Inflammatory macrophage treated with lipopolysaccharide for 4 hours (primary cell): ENCODE measurements around the gene MYZAP.

Experiments used
- DNase-seq: peaks from one replicate; pipeline ENCODE4 v3.0.0-alpha.2; 2020

MYZAP gene

GRCh38 chr15:57667171-57667849 is 75.6 kb downstream of the MYZAP start:
- DNase-seq = no peak

- DNase-seq = no peak
These were observed 76.3 kb downstream of the MYZAP start for GRCh38 chr15:57668016-57668415.

GRCh38 chr15:57671636-57672035 is 79.9 kb downstream of the MYZAP start:
- DNase-seq = no peak

DNA sequence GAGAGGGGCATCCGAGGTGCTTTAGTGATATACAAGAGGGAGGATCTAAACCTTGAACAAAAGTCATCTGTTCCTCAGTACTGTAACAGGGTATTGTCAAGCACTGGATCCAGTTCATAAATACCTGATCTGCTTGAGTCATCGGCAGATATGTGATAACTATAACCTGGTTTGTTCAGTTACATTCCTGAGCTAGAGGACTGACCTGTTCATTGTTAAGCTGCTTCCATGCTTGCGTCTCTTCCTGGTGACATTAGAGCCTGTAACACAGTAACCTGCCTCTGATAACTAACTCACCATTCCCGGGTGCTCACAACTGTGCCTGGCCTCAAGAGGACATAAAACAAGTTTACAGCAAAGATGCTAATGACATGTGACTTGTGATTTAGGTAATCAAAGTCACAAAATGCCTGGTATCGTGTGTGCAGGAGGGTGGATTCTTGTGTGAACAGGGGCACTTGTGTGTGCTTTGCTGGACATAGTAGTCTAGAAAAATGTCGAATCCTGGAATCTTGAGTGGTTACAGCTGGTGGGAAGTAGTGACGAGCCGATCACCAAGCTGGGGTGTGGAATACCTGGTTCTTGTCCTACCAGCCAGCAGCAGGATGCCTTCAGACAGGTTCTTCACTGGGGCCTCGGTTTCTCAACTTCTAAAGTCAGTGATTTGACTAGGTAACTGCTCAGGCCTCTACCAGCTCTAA is 83.9 kb downstream of the MYZAP start:
- DNase-seq = no peak

DNA sequence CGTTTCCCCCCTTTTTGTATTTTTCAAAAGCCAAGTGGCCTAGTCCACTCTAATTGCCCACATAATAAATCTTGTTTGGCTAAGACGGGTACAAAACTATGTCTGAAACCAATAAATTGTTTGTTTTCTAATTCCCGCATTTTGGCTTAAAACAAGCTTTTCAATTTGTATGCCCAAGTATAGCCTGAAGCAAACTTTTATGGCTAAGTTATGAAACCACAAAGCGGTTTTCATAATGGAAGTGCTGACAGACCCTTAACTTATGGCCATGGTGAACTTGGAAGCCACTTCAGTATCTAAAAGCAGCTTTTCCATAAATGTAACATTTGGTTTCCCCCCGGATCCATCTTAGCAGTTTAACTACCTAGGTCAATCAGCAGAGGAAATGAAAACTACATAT is 84.9 kb downstream of the MYZAP start:
- DNase-seq = no peak

DNA sequence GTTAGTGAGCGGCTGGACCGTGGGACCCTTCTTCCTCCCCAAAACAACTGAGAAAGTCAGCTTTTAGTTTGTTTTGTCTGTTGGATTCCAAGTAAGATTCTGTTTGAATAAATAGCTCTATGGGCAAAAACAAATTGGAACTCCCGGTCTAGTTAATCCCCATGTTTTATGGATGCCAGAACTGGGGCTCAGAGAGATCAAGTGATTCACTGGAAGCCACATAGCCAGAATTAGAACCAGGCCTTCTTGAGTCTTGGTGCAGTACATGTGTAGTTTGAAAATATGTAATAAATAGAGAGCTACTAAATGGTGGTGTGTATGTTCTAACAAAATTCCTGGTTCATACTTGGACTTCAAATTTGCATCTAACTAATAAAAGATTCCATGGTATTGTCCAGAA is 85.5 kb downstream of the MYZAP start:
- no peak for DNase-seq

DNA sequence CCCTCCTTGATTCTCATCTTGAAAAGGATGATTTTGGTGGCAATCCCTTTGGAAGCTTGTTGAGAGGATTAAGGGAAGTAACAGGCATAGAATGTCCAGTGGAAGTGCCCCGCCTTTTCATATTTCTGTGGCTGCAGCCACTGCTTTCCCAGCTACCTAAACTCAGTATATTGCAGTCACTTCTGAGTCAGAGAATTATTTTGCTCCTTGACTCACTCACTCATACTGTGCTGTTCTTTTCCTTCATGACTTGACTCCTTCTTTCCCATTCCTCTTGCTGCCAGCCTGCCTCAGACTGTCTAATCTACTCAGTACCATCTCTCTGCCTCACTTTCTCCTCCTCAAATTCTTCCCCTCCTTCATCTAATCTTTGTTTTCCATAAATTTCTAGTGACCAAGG is 88.3 kb downstream of the MYZAP start:
- no peak for DNase-seq

GRCh38 chr15:57681011-57681410 is 89.3 kb downstream of the MYZAP start:
- DNase-seq = no peak

GRCh38 chr15:57683481-57683880 is 91.8 kb downstream of the MYZAP start:
- DNase-seq = no peak

- DNase-seq = no peak
These were observed 92.9 kb downstream of the MYZAP start for GRCh38 chr15:57684491-57685151.

DNA sequence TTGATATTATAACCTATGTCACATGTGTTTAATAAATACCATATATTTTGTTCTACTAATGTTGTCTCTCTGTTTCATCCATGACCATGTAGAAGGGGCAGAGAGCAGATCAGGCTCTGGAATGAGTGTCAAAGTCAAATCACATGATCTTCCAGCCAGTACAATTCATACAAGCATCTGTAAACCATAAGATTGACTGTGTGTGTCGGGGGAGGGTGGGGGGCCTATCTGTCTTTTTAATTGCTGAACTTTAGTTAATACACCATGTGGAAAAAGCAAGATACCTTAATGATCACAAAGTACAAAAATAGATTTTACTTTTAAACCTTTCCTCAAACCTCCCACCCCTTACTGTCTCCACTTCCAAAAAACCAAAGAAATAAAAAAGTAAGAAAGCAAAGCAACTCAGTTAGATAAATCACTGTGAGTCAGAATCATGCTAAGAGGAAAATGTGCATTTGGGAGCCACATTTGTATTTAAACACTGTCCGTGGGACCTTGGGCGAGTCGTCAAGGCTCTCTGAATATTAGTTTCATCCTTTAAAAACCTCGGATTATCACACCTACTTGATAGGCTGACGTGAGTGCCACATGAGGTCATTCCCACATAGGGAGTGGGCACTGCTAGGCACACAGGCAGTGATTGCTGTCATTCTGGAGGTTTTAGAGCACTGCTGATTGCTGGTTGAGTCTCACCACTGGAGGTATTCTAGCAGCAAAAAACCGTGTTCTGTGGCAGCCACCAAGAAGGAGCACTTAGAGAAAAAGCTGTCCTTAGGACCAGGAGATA is 93.8 kb downstream of the MYZAP start:
- no peak for DNase-seq

DNA sequence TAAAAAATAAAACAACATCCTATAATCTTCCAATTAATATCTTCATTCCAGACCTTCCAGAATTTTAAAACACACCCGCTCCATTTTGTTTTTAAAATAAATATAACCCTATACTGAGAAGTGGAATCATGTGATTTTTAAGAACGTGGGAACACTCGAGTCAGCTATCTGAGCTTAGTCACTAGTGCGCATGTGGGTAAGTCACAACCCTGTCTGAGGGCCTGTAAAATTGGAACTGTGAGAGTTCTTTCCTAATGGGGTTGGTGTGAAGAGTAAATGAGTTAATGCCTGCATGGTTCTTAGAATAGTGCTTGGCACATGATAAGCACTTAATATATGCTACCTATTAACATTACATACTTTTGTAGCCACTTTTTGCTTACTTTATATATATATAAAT is 95.0 kb downstream of the MYZAP start:
- DNase-seq = no peak

- no peak for DNase-seq
These were observed 98.8 kb downstream of the MYZAP start for GRCh38 chr15:57690341-57690966.

GRCh38 chr15:57691082-57691481 is 99.4 kb downstream of the MYZAP start:
- DNase-seq = no peak

DNA sequence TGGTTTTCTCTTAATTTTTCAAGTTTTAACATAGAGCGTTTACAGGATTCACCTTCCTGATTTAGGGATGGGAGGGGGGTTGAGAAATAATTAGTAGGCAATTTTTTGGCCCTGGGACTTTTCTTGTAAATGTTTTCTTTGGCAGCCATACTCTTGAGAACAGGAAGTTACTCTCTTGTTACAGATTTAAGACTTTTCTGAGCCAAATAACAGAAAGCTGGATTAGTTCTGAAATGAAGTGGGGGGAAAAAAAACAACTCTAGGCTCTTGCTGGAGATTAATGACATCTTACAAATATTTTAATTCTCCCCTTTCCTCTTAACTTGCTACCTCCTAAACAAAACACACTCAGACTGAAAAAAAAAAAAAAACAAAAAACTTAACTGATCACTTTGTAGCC is 101.0 kb downstream of the MYZAP start:
- no peak for DNase-seq

- no peak for DNase-seq
These were observed 102.6 kb downstream of the MYZAP start for GRCh38 chr15:57694279-57694678.

DNA sequence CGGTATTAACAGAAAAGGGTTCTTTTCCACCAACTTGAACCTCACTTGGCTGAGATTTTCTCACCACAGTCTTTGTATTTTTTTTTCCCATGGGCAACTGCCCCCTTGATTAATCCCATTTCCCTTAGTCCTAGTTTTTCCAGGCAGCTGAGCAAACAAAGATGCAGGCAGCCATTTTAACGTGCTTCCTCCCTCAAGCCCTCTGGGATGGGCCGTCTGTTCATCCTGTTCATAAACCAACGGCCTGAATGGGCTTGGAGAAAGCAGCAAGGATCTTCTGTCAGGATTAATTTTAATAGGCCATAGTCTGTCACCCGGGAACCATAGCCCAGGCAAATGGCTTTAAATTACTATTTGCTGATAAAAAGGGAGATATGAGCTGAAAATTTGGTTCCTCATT is 104.4 kb downstream of the MYZAP start:
- DNase-seq = no peak

DNA sequence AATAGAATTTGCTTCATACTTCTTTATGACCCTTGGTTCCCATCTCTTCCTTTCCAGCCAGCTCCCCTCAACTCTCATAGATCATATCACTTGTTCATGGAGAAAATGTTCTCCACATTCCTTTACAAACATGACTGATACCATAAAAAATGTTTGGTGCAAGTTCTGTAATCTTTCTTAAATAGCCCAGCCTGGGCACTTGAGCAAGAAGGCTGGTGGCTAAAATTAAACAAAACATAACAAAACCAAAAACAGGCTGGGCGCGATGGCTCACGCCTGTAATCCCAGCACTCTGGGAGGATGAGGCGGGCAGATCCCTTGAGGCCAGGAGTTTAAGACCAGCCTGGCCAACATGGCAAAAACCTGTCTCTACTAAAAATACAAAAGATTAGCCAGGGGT is 105.9 kb downstream of the MYZAP start:
- no peak for DNase-seq

DNA sequence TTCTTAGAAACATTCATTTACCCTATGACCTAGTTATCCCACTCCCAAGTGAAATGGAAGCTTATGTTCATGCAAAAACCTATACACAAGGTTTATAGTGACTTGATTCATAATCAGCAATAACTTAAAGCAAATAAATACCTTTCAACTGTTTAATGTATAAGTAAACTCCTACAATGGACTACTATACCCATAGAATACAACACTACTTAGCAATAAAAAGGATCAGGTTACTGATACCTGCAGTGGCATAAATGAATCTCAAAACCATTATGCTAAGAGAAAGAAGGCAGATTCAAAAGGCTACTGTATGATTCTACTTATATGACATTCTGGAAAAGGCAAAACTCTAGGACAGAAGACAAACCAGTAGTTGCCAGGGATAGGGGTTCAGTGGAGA is 106.5 kb downstream of the MYZAP start:
- DNase-seq = no peak

GRCh38 chr15:57698991-57699390 is 107.3 kb downstream of the MYZAP start:
- no peak for DNase-seq

GRCh38 chr15:57703387-57703786 is 111.7 kb downstream of the MYZAP start:
- DNase-seq = no peak

- DNase-seq = no peak
These were observed 112.7 kb downstream of the MYZAP start for GRCh38 chr15:57704441-57704840.
